ENCODE data around the gene NSL1.

DNA sequence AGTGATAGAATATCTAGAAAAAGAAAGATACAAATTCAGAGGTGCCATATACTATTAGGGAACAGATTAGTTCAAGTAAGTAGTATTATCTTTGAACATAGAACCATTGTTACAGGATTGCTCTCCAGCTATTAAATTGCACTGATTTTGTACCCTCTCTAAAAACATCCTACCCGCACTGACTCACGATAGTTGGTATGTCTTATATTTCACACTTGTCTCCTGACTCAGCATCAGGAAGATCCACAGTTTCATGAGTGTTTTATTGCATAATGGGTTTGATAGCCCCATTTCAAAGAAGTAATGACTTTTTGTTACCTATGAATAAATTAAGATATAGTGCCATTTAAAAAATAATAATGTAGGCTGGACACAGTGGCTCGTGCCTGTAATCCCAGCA is 6.1 kb upstream of the NSL1 start:
- TF ChIP-seq, protein P1, sequence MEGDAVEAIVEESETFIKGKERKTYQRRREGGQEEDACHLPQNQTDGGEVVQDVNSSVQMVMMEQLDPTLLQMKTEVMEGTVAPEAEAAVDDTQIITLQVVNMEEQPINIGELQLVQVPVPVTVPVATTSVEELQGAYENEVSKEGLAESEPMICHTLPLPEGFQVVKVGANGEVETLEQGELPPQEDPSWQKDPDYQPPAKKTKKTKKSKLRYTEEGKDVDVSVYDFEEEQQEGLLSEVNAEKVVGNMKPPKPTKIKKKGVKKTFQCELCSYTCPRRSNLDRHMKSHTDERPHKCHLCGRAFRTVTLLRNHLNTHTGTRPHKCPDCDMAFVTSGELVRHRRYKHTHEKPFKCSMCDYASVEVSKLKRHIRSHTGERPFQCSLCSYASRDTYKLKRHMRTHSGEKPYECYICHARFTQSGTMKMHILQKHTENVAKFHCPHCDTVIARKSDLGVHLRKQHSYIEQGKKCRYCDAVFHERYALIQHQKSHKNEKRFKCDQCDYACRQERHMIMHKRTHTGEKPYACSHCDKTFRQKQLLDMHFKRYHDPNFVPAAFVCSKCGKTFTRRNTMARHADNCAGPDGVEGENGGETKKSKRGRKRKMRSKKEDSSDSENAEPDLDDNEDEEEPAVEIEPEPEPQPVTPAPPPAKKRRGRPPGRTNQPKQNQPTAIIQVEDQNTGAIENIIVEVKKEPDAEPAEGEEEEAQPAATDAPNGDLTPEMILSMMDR (IDR thresholded peaks at IDR 0.05), result no peak
- TF ChIP-seq POLR2A (IDR thresholded peaks at IDR 0.05), result no peak
- no peak for TF ChIP-seq POLR2AphosphoS5 (IDR thresholded peaks at IDR 0.05)
- no peak for TF ChIP-seq EP300 (IDR thresholded peaks at IDR 0.05)
